Mesothelial cell of epicardium (in vitro differentiated cells): ENCODE data around the gene MAMLD1. TPM values are rescaled to one million over a fixed set of nuclear protein-coding genes. Genes with fewer than 3 reads are reported as not detected.

Experiments
- DNase-seq, 2 experiments: peaks; one replicate each; pipeline ENCODE4 v3.0.0; 2021; ENCODE audit warnings: low spot score in 2 of 2; ENCODE audit not compliant: unreplicated experiment in 2 of 2
- H3K27ac Mint-ChIP-seq: 2 replicates; pipeline ENCODE4 v1.8.0; 2021; ENCODE audit warnings: mixed read lengths
- H3K27me3 Mint-ChIP-seq: 2 replicates; pipeline ENCODE4 v1.8.0; 2021; ENCODE audit warnings: low read depth, mixed read lengths
- H3K36me3 Mint-ChIP-seq: 2 replicates; pipeline ENCODE4 v1.8.0; 2021; ENCODE audit warnings: mixed read lengths
- H3K4me1 Mint-ChIP-seq: 2 replicates; pipeline ENCODE4 v1.8.0; 2021; ENCODE audit warnings: mixed read lengths
- H3K4me3 Mint-ChIP-seq: 2 replicates; pipeline ENCODE4 v1.8.0; 2021; ENCODE audit warnings: mild to moderate bottlenecking, moderate library complexity, mixed read lengths
- H3K9me3 Mint-ChIP-seq: 2 replicates; pipeline ENCODE4 v1.8.0; 2021; ENCODE audit warnings: mixed read lengths
- total RNA-seq: library from RNA; stranded (reverse); gene quantifications from 3 replicates; pipeline ENCODE4 v1.2.1, GENCODE V29; 2021
- TF ChIP-seq, protein P1 (sequence below): fragments of 200-600 bp; sonication (generic); IDR thresholded peaks from one replicate; pipeline ENCODE4 v1.5.0; 2021; ENCODE audit warnings: antibody characterized with exemption; ENCODE audit not compliant: unreplicated experiment

The MAMLD1 gene
- total RNA-seq, 1 donor from 2014 or later: 1.4 TPM

DNA sequence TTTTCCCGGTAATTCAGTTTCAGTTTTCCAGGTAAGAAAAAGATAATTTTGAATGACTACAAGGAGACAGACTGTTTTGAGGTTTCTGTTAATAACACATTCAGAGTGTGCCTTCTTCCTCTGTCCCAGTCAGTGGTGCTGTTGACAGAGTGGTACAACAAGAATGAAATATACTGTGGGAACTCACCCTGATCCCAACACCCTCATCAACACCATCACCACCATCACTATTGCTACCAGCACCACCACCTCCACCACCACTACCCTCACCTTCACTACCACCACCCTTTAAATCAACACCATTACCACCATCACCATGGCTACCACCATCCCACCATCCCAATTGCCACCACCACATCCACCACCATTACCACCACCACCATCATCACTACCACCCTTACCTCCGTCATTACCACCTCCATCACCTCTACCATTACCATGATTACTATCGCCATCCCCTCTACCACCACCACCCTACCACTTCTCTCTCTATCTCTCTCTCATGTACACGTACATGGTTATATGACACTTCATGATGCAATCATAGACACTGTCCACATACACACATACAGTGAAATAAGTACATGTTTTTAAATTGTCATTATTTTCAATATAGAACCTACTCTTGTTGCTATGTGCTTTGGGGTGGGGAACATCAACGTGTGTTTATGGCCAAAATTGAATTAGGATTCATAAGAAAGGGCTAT, 91.5 kb downstream of the MAMLD1 start:
- H3K36me3 Mint-ChIP-seq: no peaks in the 10 kb centered on the region
- no peaks in the 10 kb centered on the region for H3K27me3 Mint-ChIP-seq
- no peak overlapping the region for H3K27ac Mint-ChIP-seq
- no peak overlapping the region for H3K4me3 Mint-ChIP-seq
- TF ChIP-seq, protein P1, sequence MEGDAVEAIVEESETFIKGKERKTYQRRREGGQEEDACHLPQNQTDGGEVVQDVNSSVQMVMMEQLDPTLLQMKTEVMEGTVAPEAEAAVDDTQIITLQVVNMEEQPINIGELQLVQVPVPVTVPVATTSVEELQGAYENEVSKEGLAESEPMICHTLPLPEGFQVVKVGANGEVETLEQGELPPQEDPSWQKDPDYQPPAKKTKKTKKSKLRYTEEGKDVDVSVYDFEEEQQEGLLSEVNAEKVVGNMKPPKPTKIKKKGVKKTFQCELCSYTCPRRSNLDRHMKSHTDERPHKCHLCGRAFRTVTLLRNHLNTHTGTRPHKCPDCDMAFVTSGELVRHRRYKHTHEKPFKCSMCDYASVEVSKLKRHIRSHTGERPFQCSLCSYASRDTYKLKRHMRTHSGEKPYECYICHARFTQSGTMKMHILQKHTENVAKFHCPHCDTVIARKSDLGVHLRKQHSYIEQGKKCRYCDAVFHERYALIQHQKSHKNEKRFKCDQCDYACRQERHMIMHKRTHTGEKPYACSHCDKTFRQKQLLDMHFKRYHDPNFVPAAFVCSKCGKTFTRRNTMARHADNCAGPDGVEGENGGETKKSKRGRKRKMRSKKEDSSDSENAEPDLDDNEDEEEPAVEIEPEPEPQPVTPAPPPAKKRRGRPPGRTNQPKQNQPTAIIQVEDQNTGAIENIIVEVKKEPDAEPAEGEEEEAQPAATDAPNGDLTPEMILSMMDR: no peak
- no peak for DNase-seq
- H3K9me3 Mint-ChIP-seq: peaks cover 29% of the 10 kb centered on the region
- H3K4me1 Mint-ChIP-seq: no peaks in the 10 kb centered on the region

DNA sequence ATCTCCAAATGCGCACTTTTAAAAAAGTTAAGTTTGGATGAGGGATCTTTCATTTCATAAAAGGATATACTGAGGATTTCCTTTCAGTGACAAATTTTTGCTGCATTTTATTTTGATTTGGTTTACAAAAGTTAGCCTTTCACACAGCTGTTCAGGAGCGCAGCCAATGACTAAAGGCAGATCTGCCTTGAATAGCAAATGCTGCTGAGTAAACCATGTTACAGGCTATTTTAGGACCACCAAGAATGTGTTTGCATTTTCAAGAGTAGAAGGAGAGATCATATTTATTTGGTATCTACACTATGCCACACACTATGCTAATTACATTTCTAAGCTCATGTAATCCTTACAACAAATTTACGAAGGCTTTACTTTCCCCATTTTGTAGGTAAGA, 92.1 kb downstream of the MAMLD1 start:
- H3K27me3 Mint-ChIP-seq: no peaks in the 10 kb centered on the region
- H3K4me3 Mint-ChIP-seq: no peak overlapping the region
- H3K4me1 Mint-ChIP-seq: no peaks in the 10 kb centered on the region
- TF ChIP-seq, protein P1: no peak
- H3K9me3 Mint-ChIP-seq: peaks cover 29% of the 10 kb centered on the region
- H3K36me3 Mint-ChIP-seq: no peaks in the 10 kb centered on the region
- no peak overlapping the region for H3K27ac Mint-ChIP-seq
- no peak for DNase-seq

DNA sequence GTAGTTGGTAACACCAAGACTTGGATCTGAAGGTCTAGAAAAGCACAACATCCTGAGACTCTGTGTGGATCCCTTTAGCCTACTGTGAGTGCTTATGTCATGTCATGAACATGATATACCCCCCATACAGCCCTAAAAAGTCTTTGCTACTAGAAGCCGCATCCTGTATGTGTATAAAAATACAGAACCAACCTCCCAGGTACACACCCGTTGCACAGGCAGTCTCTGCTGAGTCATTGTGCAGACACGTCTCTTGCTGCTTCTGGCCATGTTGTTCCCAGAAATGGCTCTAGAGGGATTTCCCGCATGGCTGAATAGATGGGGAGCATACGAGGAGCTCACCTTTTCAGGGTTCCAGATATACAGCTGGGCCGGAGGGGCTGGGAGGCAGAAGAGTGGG, 93.3 kb downstream of the MAMLD1 start:
- H3K4me3 Mint-ChIP-seq: no peak overlapping the region
- no peak overlapping the region for H3K27ac Mint-ChIP-seq
- peaks cover 29% of the 10 kb centered on the region for H3K9me3 Mint-ChIP-seq
- TF ChIP-seq, protein P1: no peak
- no peak for DNase-seq
- H3K4me1 Mint-ChIP-seq: no peaks in the 10 kb centered on the region
- H3K36me3 Mint-ChIP-seq: no peaks in the 10 kb centered on the region
- H3K27me3 Mint-ChIP-seq: no peaks in the 10 kb centered on the region

DNA sequence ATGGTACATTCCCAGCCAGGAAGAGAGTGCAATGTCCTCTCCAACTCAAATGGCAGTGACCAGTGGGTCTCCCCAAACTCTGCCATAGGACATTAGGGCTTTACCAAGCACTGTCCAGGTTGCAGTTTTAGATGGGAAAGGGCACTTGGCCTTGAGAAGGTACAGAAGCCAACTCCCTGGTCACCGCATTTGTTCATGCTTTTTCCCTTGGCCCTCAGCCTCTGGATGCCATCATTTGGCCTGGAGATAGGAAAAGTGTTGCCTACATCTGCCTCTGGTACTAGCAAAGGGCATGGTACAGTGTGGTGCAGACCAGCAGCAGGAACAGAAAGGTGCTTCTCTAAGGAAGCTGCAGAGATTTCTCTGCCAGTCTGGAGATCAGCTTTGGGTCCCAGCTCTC, 93.8 kb downstream of the MAMLD1 start:
- Mint-ChIP-seq H3K27me3 (no peaks in the 10 kb centered on the region), H3K4me1 (no peaks in the 10 kb centered on the region), H3K4me3 (no peak overlapping the region), H3K36me3 (no peaks in the 10 kb centered on the region), H3K27ac (no peak overlapping the region), H3K9me3 (peaks cover 29% of the 10 kb centered on the region)
- TF ChIP-seq, protein P1: no peak
- DNase-seq: no peak

DNA sequence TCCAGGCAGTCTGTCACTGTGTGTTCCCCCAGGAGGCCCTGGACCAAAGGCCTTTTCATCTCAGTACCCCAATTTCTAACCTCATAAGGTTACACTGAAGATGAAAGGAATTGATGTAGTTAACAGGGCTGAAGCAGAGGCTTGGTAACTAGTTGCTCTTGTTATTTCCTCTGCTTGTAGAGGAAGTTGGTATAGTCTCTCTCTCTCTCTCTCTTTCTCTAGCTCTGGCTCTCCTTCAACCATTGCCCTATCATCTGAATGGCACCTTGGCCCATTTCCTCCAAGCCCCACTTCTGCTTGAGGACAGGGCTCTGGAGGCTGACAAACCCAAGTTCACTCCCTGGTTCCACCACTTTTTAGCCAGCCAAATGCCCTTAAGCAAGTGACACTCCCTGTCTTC, 96.1 kb downstream of the MAMLD1 start:
- Mint-ChIP-seq H3K4me3 (no peak overlapping the region), H3K36me3 (no peaks in the 10 kb centered on the region), H3K27ac (no peak overlapping the region), H3K4me1 (no peaks in the 10 kb centered on the region), H3K27me3 (no peaks in the 10 kb centered on the region), H3K9me3 (peaks cover 29% of the 10 kb centered on the region)
- TF ChIP-seq, protein P1: no peak
- no peak for DNase-seq

DNA sequence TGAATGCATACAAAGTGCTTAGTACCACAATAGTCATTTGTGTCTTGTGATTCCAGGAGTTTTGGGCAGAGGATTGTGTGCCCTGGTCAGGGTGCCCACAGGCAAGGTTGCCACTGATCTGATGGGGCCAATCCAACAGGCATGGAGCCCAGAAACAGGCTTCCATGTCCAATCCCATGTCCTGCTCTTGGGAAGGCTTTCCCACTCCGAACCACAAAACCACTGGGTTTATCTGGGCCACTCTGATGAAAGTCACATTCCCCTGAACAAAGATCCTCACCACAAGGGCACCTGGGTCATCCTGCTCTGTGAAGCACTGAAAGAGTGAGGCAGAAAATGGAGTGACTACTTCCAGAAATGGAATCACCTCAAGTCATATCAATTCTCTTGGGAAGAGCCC, 96.9 kb downstream of the MAMLD1 start:
- Mint-ChIP-seq H3K27me3 (no peaks in the 10 kb centered on the region), H3K9me3 (peaks cover 28% of the 10 kb centered on the region), H3K4me1 (no peaks in the 10 kb centered on the region), H3K36me3 (no peaks in the 10 kb centered on the region), H3K27ac (no peak overlapping the region), H3K4me3 (no peak overlapping the region)
- TF ChIP-seq, protein P1: no peak
- DNase-seq: no peak
